ENCODE data around the gene GGT1.
"Not testable (repeated sequence)": the region's sequence is repeated elsewhere in the genome, so short reads cannot be mapped to it uniquely, and the experiment has no call there.

The GGT1 gene

GRCh38 chr22:24602847-24603769 is at the start of gene GGT1:
GGT1 (plus strand) TSS chr22:24603193; CDS start chr22:24611082, 7,889 bp downstream.
- not testable (repeated sequence) for DNase-seq (ENCODE audit: low spot score)

- DNase-seq (ENCODE audit: low spot score), result no peak
Measured at GRCh38 chr22:24553597-24554312, 49.2 kb upstream of the GGT1 start.

GRCh38 chr22:24554313-24555164 is 48.5 kb upstream of the GGT1 start, which contains the start of gene GUCD1:
GUCD1 (minus strand) TSS chr22:24555138; CDS start chr22:24554991, 147 bp downstream.
- DNase-seq (ENCODE audit: low spot score), result no peak

GRCh38 chr22:24555165-24556039 is 47.6 kb upstream of the GGT1 start, which contains the start of gene SNRPD3:
SNRPD3 (plus strand) TSS chr22:24555999; CDS start chr22:24557675, 1,676 bp downstream.
- peak; percentile 100 for DNase-seq (ENCODE audit: low spot score)

- no peak for DNase-seq (ENCODE audit: low spot score)
Measured at GRCh38 chr22:24559471-24559870, 43.5 kb upstream of the GGT1 start.

GRCh38 chr22:24563246-24563645 is 39.7 kb upstream of the GGT1 start:
- no peak for DNase-seq (ENCODE audit: low spot score)

GRCh38 chr22:24564376-24565058 is 38.5 kb upstream of the GGT1 start:
- no peak for DNase-seq (ENCODE audit: low spot score)

- no peak for DNase-seq (ENCODE audit: low spot score)
Measured at GRCh38 chr22:24565077-24565476, 37.9 kb upstream of the GGT1 start.

- DNase-seq (ENCODE audit: low spot score), result no peak
Measured at GRCh38 chr22:24566899-24567511, 36.0 kb upstream of the GGT1 start.

- no peak for DNase-seq (ENCODE audit: low spot score)
Measured at GRCh38 chr22:24567668-24568067, 35.3 kb upstream of the GGT1 start.

- no peak for DNase-seq (ENCODE audit: low spot score)
Measured at GRCh38 chr22:24571266-24571665, 31.7 kb upstream of the GGT1 start.

- no peak for DNase-seq (ENCODE audit: low spot score)
Measured at GRCh38 chr22:24576778-24577177, 26.2 kb upstream of the GGT1 start.

- DNase-seq (ENCODE audit: low spot score), result no peak
Measured at GRCh38 chr22:24578355-24579257, 24.4 kb upstream of the GGT1 start.

GRCh38 chr22:24579258-24579601 is 23.8 kb upstream of the GGT1 start:
- no peak for DNase-seq (ENCODE audit: low spot score)

GRCh38 chr22:24580276-24580675 is 22.7 kb upstream of the GGT1 start:
- DNase-seq (ENCODE audit: low spot score), result no peak

- DNase-seq (ENCODE audit: low spot score), result peak; percentile 62
Measured at GRCh38 chr22:24582056-24582814, 20.8 kb upstream of the GGT1 start.

GRCh38 chr22:24583221-24584165 is 19.5 kb upstream of the GGT1 start:
- DNase-seq (ENCODE audit: low spot score), result peak; percentile 63

Data from left forelimb (tissue), 1 donor.